ENCODE measurements around the gene INKA2. TPM values are rescaled to one million over a fixed set of nuclear protein-coding genes. Genes with fewer than 3 reads are reported as not detected.
"Not testable (repeated sequence)": the region's sequence is repeated elsewhere in the genome, so short reads cannot be mapped to it uniquely, and the experiment has no call there.

INKA2 gene
- total RNA-seq, 2 donors from 2014 or later, result 0.45 TPM; not detected in 1

- DNase-seq (ENCODE audit: low spot score) (no peak), ATAC-seq (no peak)
- Mint-ChIP-seq H3K4me1 (ENCODE audit: low read depth in 2 of 2) (peaks cover 15 to 17% of the 10 kb centered on the region in 2 donors), H3K27me3 (peaks cover 14 to 22% of the 10 kb centered on the region in 2 donors), H3K36me3 (no peaks in the 10 kb centered on the region), H3K27ac (no peak overlapping the region), H3K9me3 (no peaks in the 10 kb centered on the region), H3K4me3 (no peak overlapping the region)
Measured at GRCh38 chr1:111743679-111744101, 4.5 kb upstream of the INKA2 start.

- Mint-ChIP-seq H3K9me3 (no peaks in the 10 kb centered on the region), H3K4me3 (no peak overlapping the region), H3K27me3 (peaks cover 16 to 24% of the 10 kb centered on the region in 2 donors), H3K36me3 (no peaks in the 10 kb centered on the region), H3K4me1 (ENCODE audit: low read depth in 2 of 2) (peaks cover 19 to 20% of the 10 kb centered on the region in 2 donors), H3K27ac (no peak overlapping the region)
- ATAC-seq (no peak), DNase-seq (ENCODE audit: low spot score) (no peak)
Measured at GRCh38 chr1:111742938-111743549, 3.8 kb upstream of the INKA2 start.

GRCh38 chr1:111742292-111742691, 3.1 kb upstream of the INKA2 start:
- not testable (repeated sequence) for DNase-seq (ENCODE audit: low spot score); H3K4me3 Mint-ChIP-seq; ATAC-seq; H3K9me3 Mint-ChIP-seq; H3K27ac Mint-ChIP-seq; H3K36me3 Mint-ChIP-seq
- Mint-ChIP-seq H3K27me3 (peaks cover 23 to 31% of the 10 kb centered on the region in 2 donors), H3K4me1 (ENCODE audit: low read depth in 2 of 2) (peaks cover 22 to 23% of the 10 kb centered on the region in 2 donors)

DNA sequence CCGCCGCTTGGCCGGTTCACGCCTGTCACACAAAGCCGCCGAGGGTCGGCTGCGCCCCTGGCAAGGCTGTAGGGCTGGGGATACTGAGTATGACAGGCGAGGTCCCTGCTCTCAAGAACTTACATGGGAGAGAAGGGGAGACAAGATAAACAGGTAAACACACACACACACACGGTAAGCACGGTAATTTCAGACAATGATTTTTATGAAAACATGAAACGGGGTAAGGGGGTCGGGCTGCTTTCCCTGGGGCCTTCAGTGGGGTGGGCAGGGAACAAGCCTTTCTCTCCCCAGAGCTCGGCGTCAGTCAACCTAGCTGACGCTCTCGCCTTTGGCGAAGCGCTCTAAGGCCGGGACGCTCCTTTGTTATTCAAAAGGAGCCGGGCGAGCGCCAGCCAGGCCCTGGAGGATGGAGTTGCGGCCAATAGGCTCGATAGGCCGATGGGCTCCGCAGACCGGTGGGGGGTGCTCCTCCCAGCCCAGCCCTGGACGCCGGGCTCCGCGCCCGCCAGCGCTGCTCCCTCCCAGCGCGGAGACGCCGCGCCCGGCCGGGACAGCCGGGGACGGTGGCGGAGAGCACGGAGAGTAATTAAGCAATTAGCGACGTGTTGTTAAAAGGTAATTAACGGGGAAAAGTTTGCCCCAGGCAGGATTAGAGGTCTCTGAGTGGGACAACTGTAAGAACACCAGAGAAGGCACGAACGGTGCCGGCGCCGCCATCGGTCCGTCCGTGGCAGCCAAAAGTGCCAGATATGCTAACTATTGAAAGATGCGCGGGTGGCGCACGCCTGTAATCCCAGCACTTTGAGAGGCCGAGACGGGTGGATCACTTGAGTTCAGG, 950 bp upstream of the INKA2 start:
- H3K4me3 Mint-ChIP-seq, result peak overlapping the region; percentile 95
- DNase-seq (ENCODE audit: low spot score), result no peak
- H3K27me3 Mint-ChIP-seq, result peaks cover 25 to 36% of the 10 kb centered on the region in 2 donors
- H3K9me3 Mint-ChIP-seq, result no peaks in the 10 kb centered on the region
- peak overlapping the region in 1 of 2 donors; percentile 81 for H3K27ac Mint-ChIP-seq
- peaks cover 21 to 22% of the 10 kb centered on the region in 2 donors for H3K4me1 Mint-ChIP-seq (ENCODE audit: low read depth in 2 of 2)
- no peak for ATAC-seq
- H3K36me3 Mint-ChIP-seq, result no peaks in the 10 kb centered on the region

GRCh38 chr1:111738436-111739193, 580 bp downstream of the INKA2 start:
- DNase-seq (ENCODE audit: low spot score) (no peak), ATAC-seq (peak; percentile 73 to 78)
- peak overlapping the region; percentile 95 for H3K4me3 Mint-ChIP-seq
- H3K9me3 Mint-ChIP-seq, result no peaks in the 10 kb centered on the region
- H3K4me1 Mint-ChIP-seq (ENCODE audit: low read depth in 2 of 2), result peaks cover 21 to 22% of the 10 kb centered on the region in 2 donors
- H3K27me3 Mint-ChIP-seq, result peaks cover 25 to 34% of the 10 kb centered on the region in 2 donors
- H3K27ac Mint-ChIP-seq, result peak overlapping the region in 1 of 2 donors; percentile 33
- H3K36me3 Mint-ChIP-seq, result no peaks in the 10 kb centered on the region

- no peak for ATAC-seq
- Mint-ChIP-seq H3K27ac (peak overlapping the region; percentile 3 to 33), H3K27me3 (peaks cover 25 to 33% of the 10 kb centered on the region in 2 donors), H3K9me3 (no peaks in the 10 kb centered on the region), H3K36me3 (no peaks in the 10 kb centered on the region), H3K4me3 (peak overlapping the region; percentile 84), H3K4me1 (ENCODE audit: low read depth in 2 of 2) (peaks cover 21 to 22% of the 10 kb centered on the region in 2 donors)
- no peak for DNase-seq (ENCODE audit: low spot score)
Measured at GRCh38 chr1:111738133-111738435, 1.1 kb downstream of the INKA2 start.

- Mint-ChIP-seq H3K27me3 (peaks cover 25 to 34% of the 10 kb centered on the region in 2 donors), H3K4me3 (peak overlapping the region; percentile 84), H3K36me3 (no peaks in the 10 kb centered on the region), H3K9me3 (no peaks in the 10 kb centered on the region), H3K27ac (peak overlapping the region; percentile 3 to 33), H3K4me1 (ENCODE audit: low read depth in 2 of 2) (peaks cover 21 to 22% of the 10 kb centered on the region in 2 donors)
- ATAC-seq (no peak), DNase-seq (ENCODE audit: low spot score) (no peak)
Measured at GRCh38 chr1:111737216-111738132, 1.7 kb downstream of the INKA2 start.

- H3K27ac Mint-ChIP-seq, result no peak overlapping the region
- peaks cover 21 to 22% of the 10 kb centered on the region in 2 donors for H3K4me1 Mint-ChIP-seq (ENCODE audit: low read depth in 2 of 2)
- H3K36me3 Mint-ChIP-seq, result no peaks in the 10 kb centered on the region
- H3K4me3 Mint-ChIP-seq, result no peak overlapping the region
- ATAC-seq, result no peak
- no peaks in the 10 kb centered on the region for H3K9me3 Mint-ChIP-seq
- no peak for DNase-seq (ENCODE audit: low spot score)
- peaks cover 25 to 32% of the 10 kb centered on the region in 2 donors for H3K27me3 Mint-ChIP-seq
Measured at GRCh38 chr1:111736548-111737215, 2.5 kb downstream of the INKA2 start.

- no peaks in the 10 kb centered on the region for H3K36me3 Mint-ChIP-seq
- peaks cover 25 to 30% of the 10 kb centered on the region in 2 donors for H3K27me3 Mint-ChIP-seq
- H3K27ac Mint-ChIP-seq, result no peak overlapping the region
- DNase-seq (ENCODE audit: low spot score) (no peak), ATAC-seq (no peak)
- no peak overlapping the region for H3K4me3 Mint-ChIP-seq
- H3K4me1 Mint-ChIP-seq (ENCODE audit: low read depth in 2 of 2), result peaks cover 20 to 22% of the 10 kb centered on the region in 2 donors
- no peaks in the 10 kb centered on the region for H3K9me3 Mint-ChIP-seq
Measured at GRCh38 chr1:111735858-111736544, 3.2 kb downstream of the INKA2 start.

DNA sequence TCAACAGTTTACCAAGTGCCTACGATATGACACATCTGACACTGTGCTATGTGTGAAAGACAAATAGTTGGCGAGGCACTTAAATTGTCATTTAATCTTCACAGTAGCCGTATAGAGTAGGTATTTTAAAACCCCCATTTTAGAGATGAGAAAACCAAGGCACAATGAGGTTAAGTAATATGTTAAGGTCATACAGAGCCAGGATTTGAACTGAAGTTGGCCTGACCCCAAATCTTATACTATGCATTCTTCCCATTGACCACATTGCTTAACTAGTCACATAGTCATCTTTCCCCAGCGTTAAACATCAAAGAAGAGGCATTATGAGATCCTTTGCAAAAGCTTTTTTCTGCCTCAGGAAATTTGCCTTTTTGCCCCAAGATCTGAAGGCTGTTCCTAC, 3.9 kb downstream of the INKA2 start:
- ATAC-seq (no peak), DNase-seq (ENCODE audit: low spot score) (no peak)
- peaks cover 18 to 25% of the 10 kb centered on the region in 2 donors for H3K27me3 Mint-ChIP-seq

DNA sequence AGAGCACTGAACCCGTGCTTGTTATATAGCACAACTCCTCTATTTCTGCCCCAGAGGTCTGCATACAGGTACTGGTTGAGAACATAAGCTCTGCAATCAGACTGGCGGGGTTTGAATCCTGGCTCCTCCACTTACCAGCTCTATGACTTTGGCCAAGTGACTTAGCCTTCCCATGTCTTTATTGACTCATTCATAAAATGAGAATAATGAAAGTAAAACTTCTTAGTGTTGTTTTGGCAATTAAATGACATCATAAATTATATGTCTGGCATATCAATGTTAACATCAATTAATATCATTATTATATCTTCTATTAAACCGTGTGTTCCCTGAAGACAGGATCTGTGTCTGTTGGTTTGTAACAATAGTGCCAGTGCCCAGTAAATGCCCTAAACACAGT, 4.3 kb downstream of the INKA2 start:
- H3K27me3 Mint-ChIP-seq, result peaks cover 14 to 23% of the 10 kb centered on the region in 2 donors
- ATAC-seq (no peak), DNase-seq (ENCODE audit: low spot score) (no peak)
- no peaks in the 10 kb centered on the region for H3K9me3 Mint-ChIP-seq
- H3K27ac Mint-ChIP-seq, result no peak overlapping the region
- peaks cover 16 to 19% of the 10 kb centered on the region in 2 donors for H3K4me1 Mint-ChIP-seq (ENCODE audit: low read depth in 2 of 2)
- no peaks in the 10 kb centered on the region for H3K36me3 Mint-ChIP-seq
- no peak overlapping the region for H3K4me3 Mint-ChIP-seq

More for the DNA sequence above, 3.9 kb downstream of the INKA2 start:
- Mint-ChIP-seq H3K9me3 (no peaks in the 10 kb centered on the region), H3K27ac (no peak overlapping the region), H3K4me1 (ENCODE audit: low read depth in 2 of 2) (peaks cover 18 to 22% of the 10 kb centered on the region in 2 donors), H3K4me3 (no peak overlapping the region), H3K36me3 (no peaks in the 10 kb centered on the region)

GRCh38 chr1:111734426-111734825, 4.8 kb downstream of the INKA2 start:
- Mint-ChIP-seq H3K27me3 (peaks cover 11 to 21% of the 10 kb centered on the region in 2 donors), H3K36me3 (no peaks in the 10 kb centered on the region), H3K9me3 (no peaks in the 10 kb centered on the region), H3K4me1 (ENCODE audit: low read depth in 2 of 2) (peaks cover 14 to 16% of the 10 kb centered on the region in 2 donors), H3K4me3 (no peak overlapping the region), H3K27ac (no peak overlapping the region)
- DNase-seq (ENCODE audit: low spot score), result no peak
- ATAC-seq, result no peak
